SU-DHL-6 (cell line): ENCODE measurements around the gene AADACL4.

Experiments used
- EZH2phosphoT487 ChIP-seq: fragments of 200-600 bp; sonication (generic), shearing (Covaris generic); conservative IDR thresholded peaks from 2 replicates; pipeline ENCODE4 v1.6.1; 2018; ENCODE audit warnings: mild to moderate bottlenecking, antibody characterized with exemption, low read length, moderate library complexity, mixed read lengths
- TF ChIP-seq, protein P1 (sequence below): fragments of 200-600 bp; sonication (generic); IDR thresholded peaks from one replicate; pipeline ENCODE4 v1.5.1; 2017; ENCODE audit warnings: antibody characterized with exemption, mild to moderate bottlenecking, low read length, moderate library complexity; ENCODE audit not compliant: insufficient read depth, poor library complexity, severe bottlenecking

DNA sequence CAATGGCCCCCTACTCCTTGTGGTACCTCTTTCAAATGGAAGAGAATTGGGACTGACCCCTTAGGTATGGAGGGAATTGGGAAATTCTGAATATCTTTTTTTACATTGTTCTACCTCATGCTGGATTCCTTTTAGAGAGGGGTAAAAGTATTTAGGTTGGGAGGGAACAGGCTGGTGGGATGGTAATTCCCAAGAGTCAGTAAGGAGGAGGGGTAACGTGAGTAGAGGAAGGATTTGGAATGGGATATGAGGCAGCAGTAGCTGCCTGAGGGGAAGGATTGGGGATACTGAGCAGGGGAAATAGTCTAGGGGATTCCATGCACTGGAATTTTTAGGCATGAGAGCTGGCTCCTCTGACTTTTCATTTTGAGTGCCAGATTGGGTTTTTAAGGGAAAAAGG lies 68.2 kb downstream of the AADACL4 start:
- TF ChIP-seq, protein P1, sequence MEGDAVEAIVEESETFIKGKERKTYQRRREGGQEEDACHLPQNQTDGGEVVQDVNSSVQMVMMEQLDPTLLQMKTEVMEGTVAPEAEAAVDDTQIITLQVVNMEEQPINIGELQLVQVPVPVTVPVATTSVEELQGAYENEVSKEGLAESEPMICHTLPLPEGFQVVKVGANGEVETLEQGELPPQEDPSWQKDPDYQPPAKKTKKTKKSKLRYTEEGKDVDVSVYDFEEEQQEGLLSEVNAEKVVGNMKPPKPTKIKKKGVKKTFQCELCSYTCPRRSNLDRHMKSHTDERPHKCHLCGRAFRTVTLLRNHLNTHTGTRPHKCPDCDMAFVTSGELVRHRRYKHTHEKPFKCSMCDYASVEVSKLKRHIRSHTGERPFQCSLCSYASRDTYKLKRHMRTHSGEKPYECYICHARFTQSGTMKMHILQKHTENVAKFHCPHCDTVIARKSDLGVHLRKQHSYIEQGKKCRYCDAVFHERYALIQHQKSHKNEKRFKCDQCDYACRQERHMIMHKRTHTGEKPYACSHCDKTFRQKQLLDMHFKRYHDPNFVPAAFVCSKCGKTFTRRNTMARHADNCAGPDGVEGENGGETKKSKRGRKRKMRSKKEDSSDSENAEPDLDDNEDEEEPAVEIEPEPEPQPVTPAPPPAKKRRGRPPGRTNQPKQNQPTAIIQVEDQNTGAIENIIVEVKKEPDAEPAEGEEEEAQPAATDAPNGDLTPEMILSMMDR: no peak
- no peak for TF ChIP-seq EZH2phosphoT487
